Natural killer cell (primary cell): ENCODE measurements around the gene KANSL1. TPM values are rescaled to one million over a fixed set of nuclear protein-coding genes. Genes with fewer than 3 reads are reported as not detected.

Experiments used
- ATAC-seq, 3 donors: fragments of 150-1000 bp in 2 of 3; fragments of 200-7000 bp in 1 of 3; cut with Tn5 transposase; 1 replicate in 1 of 3; 2 replicates in 2 of 3; pipeline ENCODE4 v1.10.0; 2021; ENCODE audit warnings: mild to moderate bottlenecking in 2 of 3, moderate library complexity in 2 of 3
- DNase-seq, 2 donors: peaks; one replicate each; pipeline versions ENCODE4 v3.0.0 to v3.0.0-alpha.2; 2013 to 2021; ENCODE audit warnings: mixed read lengths in 1 of 2
- H3K27ac ChIP-seq: one replicate; pipeline ENCODE4 v1.5.1; 2013; ENCODE audit warnings: mild to moderate bottlenecking, low read length
- H3K27me3 ChIP-seq: one replicate; pipeline ENCODE4 v1.6.1; 2013; ENCODE audit warnings: low read length; ENCODE audit not compliant: control insufficient read depth, insufficient read depth
- H3K36me3 ChIP-seq: one replicate; pipeline ENCODE4 v1.6.1; 2013; ENCODE audit warnings: low read length; ENCODE audit not compliant: control insufficient read depth, insufficient read depth
- H3K4me1 ChIP-seq: one replicate; pipeline ENCODE4 v1.6.1; 2013; ENCODE audit warnings: low read length; ENCODE audit not compliant: control insufficient read depth, insufficient read depth
- H3K4me3 ChIP-seq: one replicate; pipeline ENCODE4 v1.5.1; 2013; ENCODE audit warnings: low read length
- H3K9me3 ChIP-seq: one replicate; pipeline ENCODE4 v1.6.1; 2013; ENCODE audit warnings: low read length; ENCODE audit not compliant: control insufficient read depth, insufficient read depth
- H3K27ac Mint-ChIP-seq, 2 donors: one replicate each; pipeline ENCODE4 v1.8.0; 2022; ENCODE audit warnings: mild to moderate bottlenecking in 2 of 2, mixed read lengths in 2 of 2, moderate library complexity in 1 of 2
- H3K27me3 Mint-ChIP-seq, 2 donors: one replicate each; pipeline ENCODE4 v1.8.0; 2022; ENCODE audit warnings: low read depth in 2 of 2, mixed read lengths in 2 of 2
- H3K36me3 Mint-ChIP-seq: one replicate; pipeline ENCODE4 v1.8.0; 2022; ENCODE audit warnings: mixed read lengths
- H3K4me1 Mint-ChIP-seq, 2 donors: one replicate each; pipeline ENCODE4 v1.8.0; 2022; ENCODE audit warnings: mixed read lengths in 2 of 2
- H3K4me3 Mint-ChIP-seq: one replicate; pipeline ENCODE4 v1.8.0; 2022; ENCODE audit warnings: mild to moderate bottlenecking, moderate library complexity, mixed read lengths
- H3K9me3 Mint-ChIP-seq, 2 donors: one replicate each; pipeline ENCODE4 v1.8.0; 2022; ENCODE audit warnings: mixed read lengths in 2 of 2
- WGBS: methylation state at CpG from one replicate; pipeline ENCODE4 v1.1.7; 2013; ENCODE audit warnings: missing lambda C conversion rate; ENCODE audit not compliant: insufficient coverage; 5-methylcytosine and 5-hydroxymethylcytosine counted together
- intact Hi-C: fragments of 100-400 bp; cut with micrococcal nuclease; formaldehyde crosslinking; loops from one replicate; pipeline ENCODE4 v1.14.2; 2022
- total RNA-seq, 4 donors: library from RNA; stranded (reverse); fragments of 120-200 nt in 1 of 4; gene quantifications; one replicate each; pipeline versions ENCODE4 v1.2.3 to v1.2.4, GENCODE V29; 2013 to 2022
- TF ChIP-seq, protein P1 (sequence below): fragments of 200-600 bp; IDR thresholded peaks from one replicate; pipeline ENCODE4 v1.8.0; 2022; ENCODE audit warnings: antibody characterized with exemption

The KANSL1 gene
- total RNA-seq, 3 donors from 2014 or later (not counting 1 experiment from before 2014, with no cell fraction given) = 202 to 240 (median 220) TPM

DNA sequence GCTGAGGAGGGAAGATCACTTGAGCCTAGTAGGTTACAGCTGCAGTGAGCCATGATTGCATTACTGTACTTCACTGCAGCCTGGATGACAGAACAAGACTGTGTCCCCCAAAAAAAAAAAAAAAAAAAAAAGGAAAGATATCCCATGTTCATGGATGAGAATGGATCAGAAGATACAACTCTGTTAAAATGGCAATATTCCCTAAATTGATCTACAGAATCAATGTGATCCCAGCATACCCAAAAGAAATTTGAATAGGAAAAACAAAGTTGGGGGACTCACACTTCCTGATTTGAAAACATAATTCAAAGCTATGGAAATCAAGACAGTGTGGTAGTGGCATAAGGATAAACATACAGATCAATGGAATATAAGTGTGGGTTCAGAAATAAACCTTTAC is 12.7 kb upstream of the KANSL1 start:
- Mint-ChIP-seq H3K4me3 (no peak overlapping the region), H3K9me3 (no peaks in the 10 kb centered on the region), H3K4me1 (no peaks in the 10 kb centered on the region), H3K36me3 (no peaks in the 10 kb centered on the region), H3K27ac (no peak overlapping the region), H3K27me3 (no peaks in the 10 kb centered on the region)
- TF ChIP-seq, protein P1, sequence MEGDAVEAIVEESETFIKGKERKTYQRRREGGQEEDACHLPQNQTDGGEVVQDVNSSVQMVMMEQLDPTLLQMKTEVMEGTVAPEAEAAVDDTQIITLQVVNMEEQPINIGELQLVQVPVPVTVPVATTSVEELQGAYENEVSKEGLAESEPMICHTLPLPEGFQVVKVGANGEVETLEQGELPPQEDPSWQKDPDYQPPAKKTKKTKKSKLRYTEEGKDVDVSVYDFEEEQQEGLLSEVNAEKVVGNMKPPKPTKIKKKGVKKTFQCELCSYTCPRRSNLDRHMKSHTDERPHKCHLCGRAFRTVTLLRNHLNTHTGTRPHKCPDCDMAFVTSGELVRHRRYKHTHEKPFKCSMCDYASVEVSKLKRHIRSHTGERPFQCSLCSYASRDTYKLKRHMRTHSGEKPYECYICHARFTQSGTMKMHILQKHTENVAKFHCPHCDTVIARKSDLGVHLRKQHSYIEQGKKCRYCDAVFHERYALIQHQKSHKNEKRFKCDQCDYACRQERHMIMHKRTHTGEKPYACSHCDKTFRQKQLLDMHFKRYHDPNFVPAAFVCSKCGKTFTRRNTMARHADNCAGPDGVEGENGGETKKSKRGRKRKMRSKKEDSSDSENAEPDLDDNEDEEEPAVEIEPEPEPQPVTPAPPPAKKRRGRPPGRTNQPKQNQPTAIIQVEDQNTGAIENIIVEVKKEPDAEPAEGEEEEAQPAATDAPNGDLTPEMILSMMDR = no peak
- Histone ChIP-seq H3K36me3 (no peaks in the 10 kb centered on the region), H3K9me3 (no peaks in the 10 kb centered on the region), H3K4me1 (no peaks in the 10 kb centered on the region), H3K4me3 (no peak overlapping the region), H3K27ac (no peak overlapping the region), H3K27me3 (no peaks in the 10 kb centered on the region)
- DNase-seq (no peak), ATAC-seq (no peak)
- intact Hi-C loops = no loop called here

DNA sequence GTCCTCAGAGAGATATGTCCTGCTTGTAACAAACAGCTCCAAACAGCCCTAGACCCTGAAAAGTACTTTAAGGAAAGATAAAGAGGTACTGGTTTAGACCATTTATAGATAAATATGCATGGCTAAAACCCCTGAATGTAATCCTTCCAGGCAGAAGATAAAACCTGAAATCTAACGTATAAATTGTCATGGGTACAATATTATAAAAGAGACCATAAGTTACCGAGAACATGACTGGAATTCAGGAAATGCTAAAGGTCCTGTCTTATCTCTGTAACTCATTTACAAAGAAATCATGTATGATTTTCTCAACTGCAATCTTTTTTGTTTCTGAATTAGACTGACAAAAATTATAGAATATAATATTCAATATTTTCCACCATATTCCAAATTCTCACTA is 9.2 kb upstream of the KANSL1 start:
- TF ChIP-seq, protein P1 = no peak
- Mint-ChIP-seq H3K4me3 (no peak overlapping the region), H3K9me3 (no peaks in the 10 kb centered on the region), H3K36me3 (no peaks in the 10 kb centered on the region), H3K27me3 (no peaks in the 10 kb centered on the region), H3K27ac (no peak overlapping the region), H3K4me1 (peaks cover 2 to 6% of the 10 kb centered on the region in 2 donors)
- Histone ChIP-seq H3K36me3 (no peaks in the 10 kb centered on the region), H3K27ac (no peak overlapping the region), H3K4me3 (no peak overlapping the region), H3K27me3 (no peaks in the 10 kb centered on the region), H3K4me1 (no peaks in the 10 kb centered on the region), H3K9me3 (no peaks in the 10 kb centered on the region)
- WGBS = 94% methylated on average over 2 of the region's 2 CpGs
- no peak for ATAC-seq
- intact Hi-C loops = no loop called here
- DNase-seq = no peak

DNA sequence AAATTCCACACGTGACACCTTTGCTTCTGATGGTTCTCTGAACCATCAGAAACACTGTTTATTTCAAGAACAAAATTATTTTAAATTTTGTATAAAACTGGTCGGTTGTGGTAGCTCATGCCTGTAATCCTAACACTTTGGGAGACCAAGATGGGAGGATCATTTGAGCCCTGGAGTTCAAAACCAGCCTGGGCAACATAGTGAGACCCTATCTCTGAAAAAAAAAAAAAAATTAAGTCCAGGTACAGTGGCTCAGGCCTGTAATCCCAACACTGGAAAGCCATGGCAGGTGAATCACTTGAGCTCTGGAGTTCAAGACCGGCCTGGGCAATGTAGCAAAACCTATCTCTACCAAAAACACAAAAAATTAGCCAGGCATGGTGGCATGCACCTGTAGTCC is 8.3 kb upstream of the KANSL1 start:
- H3K27me3 ChIP-seq = no peaks in the 10 kb centered on the region
- no peak overlapping the region for H3K4me3 ChIP-seq
- TF ChIP-seq, protein P1 = no peak
- H3K9me3 Mint-ChIP-seq = no peaks in the 10 kb centered on the region
- no peak overlapping the region for H3K27ac ChIP-seq
- H3K4me1 Mint-ChIP-seq = peaks cover 6 to 8% of the 10 kb centered on the region in 2 donors
- H3K36me3 ChIP-seq = no peaks in the 10 kb centered on the region
- H3K27me3 Mint-ChIP-seq = no peaks in the 10 kb centered on the region
- no peak for DNase-seq
- intact Hi-C loops = no loop called here
- H3K4me1 ChIP-seq = no peaks in the 10 kb centered on the region
- no peaks in the 10 kb centered on the region for H3K9me3 ChIP-seq
- no peaks in the 10 kb centered on the region for H3K36me3 Mint-ChIP-seq
- H3K27ac Mint-ChIP-seq = no peak overlapping the region
- no peak overlapping the region for H3K4me3 Mint-ChIP-seq
- ATAC-seq = no peak
- WGBS = 83% methylated on average over 3 of the region's 3 CpGs

DNA sequence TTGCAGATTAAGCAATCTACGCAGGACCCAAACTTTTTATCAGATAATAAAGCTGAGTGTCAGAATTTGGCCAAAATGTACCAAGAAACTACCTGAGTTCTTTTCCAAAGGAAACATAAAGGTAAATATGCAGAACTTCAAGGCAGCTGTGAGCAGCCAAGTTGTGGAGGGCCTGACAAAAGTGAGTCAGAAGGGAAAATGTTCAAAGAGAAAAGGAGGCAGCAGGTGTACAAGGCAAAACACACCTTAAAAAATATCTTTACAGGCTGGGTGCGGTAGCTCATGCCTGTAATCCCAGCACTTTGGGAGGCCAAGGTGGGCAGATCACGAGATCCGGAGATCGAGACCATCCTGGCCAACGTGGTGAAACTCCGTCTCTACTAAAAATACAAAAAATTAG is 7.0 kb upstream of the KANSL1 start:
- Mint-ChIP-seq H3K4me1 (peaks cover 8 to 11% of the 10 kb centered on the region in 2 donors), H3K9me3 (no peaks in the 10 kb centered on the region), H3K36me3 (no peaks in the 10 kb centered on the region), H3K4me3 (no peak overlapping the region), H3K27ac (no peak overlapping the region), H3K27me3 (no peaks in the 10 kb centered on the region)
- no peak overlapping the region for H3K4me3 ChIP-seq
- no peaks in the 10 kb centered on the region for H3K9me3 ChIP-seq
- intact Hi-C loops = no loop called here
- no peak for DNase-seq
- WGBS = 97% methylated on average over 7 of the region's 7 CpGs
- peaks cover 8% of the 10 kb centered on the region for H3K4me1 ChIP-seq
- no peak overlapping the region for H3K27ac ChIP-seq
- TF ChIP-seq, protein P1 = no peak
- ATAC-seq = no peak
- H3K27me3 ChIP-seq = no peaks in the 10 kb centered on the region
- no peaks in the 10 kb centered on the region for H3K36me3 ChIP-seq
